ENCODE data around the gene BCAN.

Gene BCAN

DNA sequence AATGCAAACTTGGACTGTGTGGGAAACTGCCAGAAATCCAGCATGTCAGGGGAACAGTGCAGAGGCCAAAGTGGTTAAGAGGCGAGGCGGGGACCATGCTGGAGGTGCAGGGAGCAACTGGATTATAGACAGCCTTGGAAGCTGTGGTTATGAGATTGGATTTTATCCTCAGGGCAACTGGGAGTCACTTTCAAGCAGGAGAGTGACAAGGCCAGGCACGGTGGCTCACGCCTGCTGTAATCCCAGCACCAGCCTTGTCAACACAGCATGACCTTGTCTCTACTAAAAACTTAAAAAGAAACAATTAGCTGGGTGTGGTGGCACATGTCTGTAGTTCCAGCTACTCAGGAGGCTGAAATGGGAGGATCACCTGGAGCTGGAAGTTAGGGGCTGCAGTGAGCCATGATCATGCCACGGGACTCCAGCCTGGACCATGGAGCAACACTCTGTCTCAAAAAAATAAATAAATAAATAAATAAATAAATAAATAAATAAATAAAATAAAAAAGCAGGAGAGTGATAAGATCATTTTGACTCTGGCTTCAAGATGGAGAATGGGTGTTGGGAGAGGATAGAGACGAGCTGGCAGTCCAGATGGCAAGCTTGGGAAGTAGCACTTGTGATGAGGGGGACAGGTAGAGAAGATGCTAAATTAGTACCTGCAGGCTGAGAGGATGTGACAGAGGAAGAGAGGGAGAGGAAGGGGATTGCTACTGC, 19.2 kb upstream of the BCAN start:
- no peak overlapping the region for H3K27ac Mint-ChIP-seq
- peaks cover 8% of the 10 kb centered on the region for H3K4me1 Mint-ChIP-seq
- peak overlapping the region; percentile 45 to 70 (median 56) for H3K4me3 Mint-ChIP-seq
- peaks cover 2% of the 10 kb centered on the region for H3K9me3 Mint-ChIP-seq
- H3K36me3 Mint-ChIP-seq (ENCODE audit: low read depth): peaks cover 3% of the 10 kb centered on the region
- TF ChIP-seq, protein P1, sequence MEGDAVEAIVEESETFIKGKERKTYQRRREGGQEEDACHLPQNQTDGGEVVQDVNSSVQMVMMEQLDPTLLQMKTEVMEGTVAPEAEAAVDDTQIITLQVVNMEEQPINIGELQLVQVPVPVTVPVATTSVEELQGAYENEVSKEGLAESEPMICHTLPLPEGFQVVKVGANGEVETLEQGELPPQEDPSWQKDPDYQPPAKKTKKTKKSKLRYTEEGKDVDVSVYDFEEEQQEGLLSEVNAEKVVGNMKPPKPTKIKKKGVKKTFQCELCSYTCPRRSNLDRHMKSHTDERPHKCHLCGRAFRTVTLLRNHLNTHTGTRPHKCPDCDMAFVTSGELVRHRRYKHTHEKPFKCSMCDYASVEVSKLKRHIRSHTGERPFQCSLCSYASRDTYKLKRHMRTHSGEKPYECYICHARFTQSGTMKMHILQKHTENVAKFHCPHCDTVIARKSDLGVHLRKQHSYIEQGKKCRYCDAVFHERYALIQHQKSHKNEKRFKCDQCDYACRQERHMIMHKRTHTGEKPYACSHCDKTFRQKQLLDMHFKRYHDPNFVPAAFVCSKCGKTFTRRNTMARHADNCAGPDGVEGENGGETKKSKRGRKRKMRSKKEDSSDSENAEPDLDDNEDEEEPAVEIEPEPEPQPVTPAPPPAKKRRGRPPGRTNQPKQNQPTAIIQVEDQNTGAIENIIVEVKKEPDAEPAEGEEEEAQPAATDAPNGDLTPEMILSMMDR (IDR thresholded peaks at IDR 0.05; ENCODE audit: unreplicated experiment in 3 of 3): no peak
- peaks cover 84% of the 10 kb centered on the region for H3K27me3 Mint-ChIP-seq (ENCODE audit: low read depth)

DNA sequence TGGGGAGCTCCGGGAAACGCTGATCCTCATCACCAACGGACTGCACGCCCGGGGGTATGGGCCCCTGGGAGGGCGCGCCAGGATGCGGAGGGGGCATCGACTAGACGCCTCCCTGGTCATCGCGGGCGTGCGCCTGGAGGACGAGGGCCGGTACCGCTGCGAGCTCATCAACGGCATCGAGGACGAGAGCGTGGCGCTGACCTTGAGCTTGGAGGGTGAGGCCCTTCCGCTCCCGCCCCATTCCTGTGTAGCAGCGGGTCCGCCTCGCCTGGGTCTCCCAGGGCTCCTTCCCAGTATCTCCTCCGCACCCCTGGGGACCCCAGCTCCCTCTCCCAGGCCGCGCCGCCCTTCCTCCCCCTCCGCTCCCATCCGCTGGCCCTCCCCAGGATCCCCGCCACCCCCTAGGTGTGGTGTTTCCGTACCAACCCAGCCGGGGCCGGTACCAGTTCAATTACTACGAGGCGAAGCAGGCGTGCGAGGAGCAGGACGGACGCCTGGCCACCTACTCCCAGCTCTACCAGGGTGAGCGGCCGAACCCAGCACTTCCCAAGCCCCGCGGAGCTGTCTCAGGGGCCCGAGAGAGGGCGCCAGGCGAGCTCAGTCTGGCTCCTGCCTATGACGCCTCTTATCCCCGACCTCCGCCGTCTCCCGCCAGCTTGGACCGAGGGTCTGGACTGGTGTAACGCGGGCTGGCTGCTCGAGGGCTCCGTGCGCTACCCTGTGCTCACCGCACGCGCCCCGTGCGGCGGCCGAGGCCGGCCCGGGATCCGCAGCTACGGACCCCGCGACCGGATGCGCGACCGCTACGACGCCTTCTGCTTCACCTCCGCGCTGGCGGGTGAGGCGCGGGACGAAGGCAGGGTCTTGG, 17.7 kb upstream of the BCAN start:
- H3K27me3 Mint-ChIP-seq (ENCODE audit: low read depth): peaks cover 93% of the 10 kb centered on the region
- no peak overlapping the region for H3K27ac Mint-ChIP-seq
- H3K4me1 Mint-ChIP-seq: peaks cover 8% of the 10 kb centered on the region
- H3K4me3 Mint-ChIP-seq: peak overlapping the region; percentile 32 to 60 (median 38)
- TF ChIP-seq, protein P1 (IDR thresholded peaks at IDR 0.05; ENCODE audit: unreplicated experiment in 3 of 3): peak; percentile 27 to 46 (median 36)
- H3K9me3 Mint-ChIP-seq: peaks cover 2% of the 10 kb centered on the region
- peaks cover 3% of the 10 kb centered on the region for H3K36me3 Mint-ChIP-seq (ENCODE audit: low read depth)

DNA sequence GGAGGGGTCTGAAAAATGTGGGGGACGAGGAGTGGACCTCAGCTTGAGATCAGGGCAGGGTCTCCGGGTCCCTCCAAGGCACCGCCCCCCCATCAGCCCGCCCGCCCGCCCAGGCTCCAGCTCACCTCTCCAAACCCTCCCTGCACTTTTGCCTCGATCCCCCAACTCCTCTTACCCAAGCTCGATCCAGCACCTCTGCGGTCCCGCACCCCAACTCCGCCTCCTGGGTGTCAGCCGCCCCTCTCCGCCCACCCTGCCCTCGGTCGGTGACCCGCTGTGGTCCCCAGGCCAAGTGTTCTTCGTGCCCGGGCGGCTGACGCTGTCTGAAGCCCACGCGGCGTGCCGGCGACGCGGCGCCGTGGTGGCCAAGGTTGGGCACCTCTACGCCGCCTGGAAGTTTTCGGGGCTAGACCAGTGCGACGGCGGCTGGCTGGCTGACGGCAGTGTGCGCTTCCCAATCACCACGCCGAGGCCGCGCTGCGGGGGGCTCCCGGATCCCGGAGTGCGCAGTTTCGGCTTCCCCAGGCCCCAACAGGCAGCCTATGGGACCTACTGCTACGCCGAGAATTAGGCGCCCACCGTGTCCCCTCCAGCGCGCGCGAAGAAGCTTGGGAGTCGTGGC, 17.0 kb upstream of the BCAN start:
- Mint-ChIP-seq H3K27me3 (ENCODE audit: low read depth) (peaks cover 93% of the 10 kb centered on the region), H3K9me3 (peaks cover 4% of the 10 kb centered on the region), H3K4me3 (peak overlapping the region in 1 of 3 experiments; percentile 60), H3K27ac (no peak overlapping the region), H3K4me1 (peaks cover 8% of the 10 kb centered on the region), H3K36me3 (ENCODE audit: low read depth) (peaks cover 3% of the 10 kb centered on the region)
- TF ChIP-seq, protein P1 (IDR thresholded peaks at IDR 0.05; ENCODE audit: unreplicated experiment in 3 of 3): no peak

DNA sequence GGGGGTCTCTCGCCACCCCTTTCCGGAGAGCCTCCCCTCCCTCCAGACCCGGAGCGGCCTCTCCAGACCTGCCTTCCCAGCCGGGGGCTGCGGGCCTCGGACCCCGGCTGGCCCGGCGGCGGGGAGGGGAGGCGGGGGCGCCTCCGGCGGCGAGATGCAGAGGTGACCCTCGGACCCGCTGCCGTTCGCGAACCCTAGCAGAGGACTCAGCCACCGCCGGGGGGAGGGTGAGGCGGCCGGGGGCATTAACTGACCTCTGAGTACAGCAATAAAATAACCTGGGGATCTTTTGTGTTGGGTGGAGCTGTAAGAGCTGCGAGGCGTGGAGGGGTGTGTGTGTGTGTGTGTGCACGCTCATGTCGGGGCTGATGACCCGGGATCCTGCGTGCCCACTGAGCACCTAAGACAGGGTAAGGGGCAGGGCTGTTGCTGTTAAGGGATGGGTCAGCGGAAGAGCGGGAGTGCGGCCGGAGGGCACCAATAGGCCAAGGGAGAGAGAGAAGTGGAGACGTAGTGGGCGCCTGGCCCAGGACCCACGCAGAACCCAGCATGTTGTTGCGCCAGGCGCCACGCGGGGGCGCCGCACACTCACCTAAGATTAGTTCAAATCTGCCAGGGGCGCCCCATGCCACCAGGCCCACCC, 16.4 kb upstream of the BCAN start:
- Mint-ChIP-seq H3K9me3 (peaks cover 4% of the 10 kb centered on the region), H3K36me3 (ENCODE audit: low read depth) (peaks cover 3% of the 10 kb centered on the region), H3K4me3 (peak overlapping the region; percentile 64 to 74 (median 73)), H3K27ac (no peak overlapping the region), H3K4me1 (peaks cover 8% of the 10 kb centered on the region), H3K27me3 (ENCODE audit: low read depth) (peaks cover 91% of the 10 kb centered on the region)
- TF ChIP-seq, protein P1 (IDR thresholded peaks at IDR 0.05; ENCODE audit: unreplicated experiment in 3 of 3): peak; percentile 71 to 93 (median 79)

DNA sequence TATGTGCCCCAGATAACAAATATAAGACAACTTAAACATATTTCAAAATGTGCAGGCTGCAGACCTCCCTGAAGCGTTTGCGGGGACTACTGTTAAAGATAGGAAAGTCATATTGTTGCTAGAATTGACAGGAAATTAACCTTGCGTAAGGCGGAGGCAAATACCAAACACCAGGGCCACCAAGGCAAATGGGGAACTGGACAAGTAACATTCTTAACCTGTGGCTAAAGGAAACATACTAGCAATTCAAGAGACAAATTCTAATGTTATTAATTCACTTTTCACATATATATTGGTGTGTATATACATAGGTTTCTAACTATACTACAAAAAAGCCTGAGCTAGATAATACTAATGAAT, 15.9 kb upstream of the BCAN start:
- H3K27me3 Mint-ChIP-seq (ENCODE audit: low read depth): peaks cover 91% of the 10 kb centered on the region
- H3K4me1 Mint-ChIP-seq: peaks cover 8% of the 10 kb centered on the region

More for the DNA sequence above, 15.9 kb upstream of the BCAN start:
- Mint-ChIP-seq H3K9me3 (peaks cover 4% of the 10 kb centered on the region), H3K36me3 (ENCODE audit: low read depth) (peaks cover 3% of the 10 kb centered on the region), H3K27ac (no peak overlapping the region), H3K4me3 (peak overlapping the region; percentile 64 to 74 (median 73))
- TF ChIP-seq, protein P1 (IDR thresholded peaks at IDR 0.05; ENCODE audit: unreplicated experiment in 3 of 3): no peak
